Measurements from ENCODE around the gene BEND7. TPM values are rescaled to one million over a fixed set of nuclear protein-coding genes. Genes with fewer than 3 reads are reported as not detected.

The BEND7 gene
- total and polyA plus RNA-seq, 2 of the 4 experiments (the other 2 are of a cell fraction): 2.3 to 3.5 TPM

DNA sequence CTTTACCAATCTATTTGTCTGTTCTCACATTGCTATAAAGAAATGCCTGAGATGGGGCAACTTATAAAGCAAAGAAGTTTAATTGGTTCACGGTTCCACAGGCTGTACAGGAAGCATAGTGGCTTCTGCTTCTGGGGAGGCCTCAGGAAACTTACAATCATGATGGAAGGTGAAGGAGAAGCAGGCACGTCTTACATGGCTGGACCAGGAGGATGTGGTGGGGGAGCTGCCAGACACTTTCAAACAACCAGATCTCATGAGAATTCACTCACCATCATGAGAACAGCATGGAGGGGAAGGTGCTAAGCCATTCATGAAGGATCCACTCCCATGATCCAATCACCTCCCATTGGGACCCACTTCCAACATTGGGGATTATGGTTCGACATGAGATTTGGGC lies 115.9 kb downstream of the BEND7 start:
- ATAC-seq (ENCODE audit: low read depth) (no peak), DNase-seq (no peak)
- no peak overlapping the region for H3K27ac ChIP-seq (ENCODE audit: insufficient read depth, low read length)
- ChIA-PET CTCF (interaction anchor here (0.8 kb wide), 1 partner anchor 127 kb away, joined by 4 read pairs; no protein-coding TSS in a partner anchor), POLR2A (ENCODE audit: unreplicated experiment) (no interaction called here)
- H3K56ac ChIP-seq (ENCODE audit: extremely low read depth, insufficient read depth, low read length): no peak overlapping the region
- H3K14ac ChIP-seq (replicated peaks; ENCODE audit: low read depth, low read length): no peak overlapping the region
- H4K91ac ChIP-seq (ENCODE audit: insufficient read depth, low read depth, low read length): no peak overlapping the region
- no peak overlapping the region for H3K4ac ChIP-seq (ENCODE audit: low read depth, low read length)
- no peak overlapping the region for H3K4me2 ChIP-seq (ENCODE audit: low read depth, low read length)
- H3K23ac ChIP-seq (ENCODE audit: low read depth, low read length): no peak overlapping the region
- in situ Hi-C loops (cut with MboI; ENCODE audit: low sequenced_read_pairs): no loop called here
- peaks cover 3% of the 10 kb centered on the region; the same call in 1 of the 2 replicates for H3K9me3 ChIP-seq (ENCODE audit: control insufficient read depth, insufficient read depth, low read length)
- H3K27me3 ChIP-seq (ENCODE audit: control insufficient read depth, insufficient read depth, low read length): peaks cover 19% of the 10 kb centered on the region
- H2AFZ ChIP-seq (replicated peaks; ENCODE audit: low read length, poor library complexity): no peak overlapping the region
- no peak overlapping the region for H2BK120ac ChIP-seq (ENCODE audit: low read depth, low read length)
- no peak overlapping the region for H2BK20ac ChIP-seq (ENCODE audit: low read depth, low read length)
- no peak overlapping the region for H2BK15ac ChIP-seq (ENCODE audit: low read depth, low read length)
- no peak for TF ChIP-seq MAZ (IDR thresholded peaks at IDR 0.05; ENCODE audit: borderline replicate concordance, low read depth, low read length)
- no peak for TF ChIP-seq RFX5 (IDR thresholded peaks at IDR 0.05; ENCODE audit: low read depth, low read length)
- TF ChIP-seq BHLHE40 (IDR thresholded peaks at IDR 0.05; ENCODE audit: low read depth, low read length): no peak
- TF ChIP-seq MAFK (IDR thresholded peaks at IDR 0.05; ENCODE audit: low read depth, low read length): no peak
- no peak for TF ChIP-seq SMC3 (IDR thresholded peaks at IDR 0.05; ENCODE audit: low read depth, low read length)
- TF ChIP-seq RCOR1 (IDR thresholded peaks at IDR 0.05; ENCODE audit: insufficient replicate concordance, low read length): no peak
- TF ChIP-seq, protein P1, sequence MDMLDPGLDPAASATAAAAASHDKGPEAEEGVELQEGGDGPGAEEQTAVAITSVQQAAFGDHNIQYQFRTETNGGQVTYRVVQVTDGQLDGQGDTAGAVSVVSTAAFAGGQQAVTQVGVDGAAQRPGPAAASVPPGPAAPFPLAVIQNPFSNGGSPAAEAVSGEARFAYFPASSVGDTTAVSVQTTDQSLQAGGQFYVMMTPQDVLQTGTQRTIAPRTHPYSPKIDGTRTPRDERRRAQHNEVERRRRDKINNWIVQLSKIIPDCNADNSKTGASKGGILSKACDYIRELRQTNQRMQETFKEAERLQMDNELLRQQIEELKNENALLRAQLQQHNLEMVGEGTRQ (IDR thresholded peaks at IDR 0.05; ENCODE audit: low read depth, low read length): no peak
- no peak for TF ChIP-seq CHD1 (IDR thresholded peaks at IDR 0.05; ENCODE audit: low read depth, low read length)
- TF ChIP-seq POLR2A (IDR thresholded peaks at IDR 0.05; ENCODE audit: low read depth, low read length): no peak
- TF ChIP-seq MXI1 (IDR thresholded peaks at IDR 0.05; ENCODE audit: borderline replicate concordance, low read depth, low read length): no peak
- no peak for TF ChIP-seq FOS (IDR thresholded peaks at IDR 0.05; ENCODE audit: low read depth, low read length)
- TF ChIP-seq CEBPB (IDR thresholded peaks at IDR 0.05; ENCODE audit: low read depth, low read length): no peak
- TF ChIP-seq, protein P2, sequence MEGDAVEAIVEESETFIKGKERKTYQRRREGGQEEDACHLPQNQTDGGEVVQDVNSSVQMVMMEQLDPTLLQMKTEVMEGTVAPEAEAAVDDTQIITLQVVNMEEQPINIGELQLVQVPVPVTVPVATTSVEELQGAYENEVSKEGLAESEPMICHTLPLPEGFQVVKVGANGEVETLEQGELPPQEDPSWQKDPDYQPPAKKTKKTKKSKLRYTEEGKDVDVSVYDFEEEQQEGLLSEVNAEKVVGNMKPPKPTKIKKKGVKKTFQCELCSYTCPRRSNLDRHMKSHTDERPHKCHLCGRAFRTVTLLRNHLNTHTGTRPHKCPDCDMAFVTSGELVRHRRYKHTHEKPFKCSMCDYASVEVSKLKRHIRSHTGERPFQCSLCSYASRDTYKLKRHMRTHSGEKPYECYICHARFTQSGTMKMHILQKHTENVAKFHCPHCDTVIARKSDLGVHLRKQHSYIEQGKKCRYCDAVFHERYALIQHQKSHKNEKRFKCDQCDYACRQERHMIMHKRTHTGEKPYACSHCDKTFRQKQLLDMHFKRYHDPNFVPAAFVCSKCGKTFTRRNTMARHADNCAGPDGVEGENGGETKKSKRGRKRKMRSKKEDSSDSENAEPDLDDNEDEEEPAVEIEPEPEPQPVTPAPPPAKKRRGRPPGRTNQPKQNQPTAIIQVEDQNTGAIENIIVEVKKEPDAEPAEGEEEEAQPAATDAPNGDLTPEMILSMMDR (conservative IDR thresholded peaks at IDR 0.05; ENCODE audit: low read depth, low read length): no peak
- TF ChIP-seq, protein P3, sequence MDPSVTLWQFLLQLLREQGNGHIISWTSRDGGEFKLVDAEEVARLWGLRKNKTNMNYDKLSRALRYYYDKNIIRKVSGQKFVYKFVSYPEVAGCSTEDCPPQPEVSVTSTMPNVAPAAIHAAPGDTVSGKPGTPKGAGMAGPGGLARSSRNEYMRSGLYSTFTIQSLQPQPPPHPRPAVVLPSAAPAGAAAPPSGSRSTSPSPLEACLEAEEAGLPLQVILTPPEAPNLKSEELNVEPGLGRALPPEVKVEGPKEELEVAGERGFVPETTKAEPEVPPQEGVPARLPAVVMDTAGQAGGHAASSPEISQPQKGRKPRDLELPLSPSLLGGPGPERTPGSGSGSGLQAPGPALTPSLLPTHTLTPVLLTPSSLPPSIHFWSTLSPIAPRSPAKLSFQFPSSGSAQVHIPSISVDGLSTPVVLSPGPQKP (IDR thresholded peaks at IDR 0.05; ENCODE audit: borderline replicate concordance, low read depth, low read length): no peak
- TF ChIP-seq NFE2L2 (IDR thresholded peaks at IDR 0.05; ENCODE audit: low read depth, low read length): no peak
- no peak for TF ChIP-seq RAD21 (IDR thresholded peaks at IDR 0.05; ENCODE audit: low read length)
- no peaks in the 10 kb centered on the region for H4K20me1 ChIP-seq (ENCODE audit: insufficient read depth, low read length)
- no peaks in the 10 kb centered on the region for H3K4me1 ChIP-seq (ENCODE audit: control insufficient read depth, insufficient read depth, low read length)
- H3K9ac ChIP-seq (ENCODE audit: low read depth, low read length): no peak overlapping the region
- intact Hi-C loops (cut with micrococcal nuclease): no loop called here
- no peak overlapping the region for H2AK9ac ChIP-seq (replicated peaks; ENCODE audit: low read depth, low read length, poor library complexity)
- no CpG with 5 or more reads among the region's 3 CpGs for WGBS, 2 experiments (ENCODE audit: extremely low coverage in 2 of 2, insufficient read length in 1 of 2)
- no peaks in the 10 kb centered on the region for H3K36me3 ChIP-seq (ENCODE audit: control insufficient read depth, insufficient read depth, low read length)
- no peaks in the 10 kb centered on the region for H3K9me1 ChIP-seq (ENCODE audit: insufficient read depth, low read length)
- H2BK5ac ChIP-seq (ENCODE audit: low read depth, low read length, poor library complexity, severe bottlenecking): no peak overlapping the region
- BruUV-seq (replicated peaks): no TSS peak
- no peak overlapping the region for H3K4me3 ChIP-seq (ENCODE audit: insufficient read depth, low read depth, low read length)
- H3K79me1 ChIP-seq (ENCODE audit: low read depth in 1 of 2, low read length in 2 of 2): no peaks in the 10 kb centered on the region
- no peak overlapping the region for H4K8ac ChIP-seq (ENCODE audit: low read depth in 2 of 2, low read length in 2 of 2)
- H2AK5ac ChIP-seq (ENCODE audit: low read depth, low read length): no peak overlapping the region
- dilution Hi-C loops (cut with HindIII; ENCODE audit: low sequenced_read_pairs, unreplicated experiment): no loop called here
- no peak overlapping the region for H3K18ac ChIP-seq (ENCODE audit: low read depth, low read length)
- no peak overlapping the region for H4K5ac ChIP-seq (ENCODE audit: low read depth, low read length)

Data from IMR-90 (cell line).